WTC11 (cell line): ENCODE results near the gene KCNG4.

Experiments used
- CREB1 ChIP-seq: sonication (generic); formaldehyde crosslinking; IDR thresholded peaks from 2 replicates; pipeline ENCODE4 v1.8.0; 2023; ENCODE audit warnings: mild to moderate bottlenecking, missing genetic modification reagents
- GABPB1 ChIP-seq: sonication (generic); formaldehyde crosslinking; IDR thresholded peaks from 2 replicates; pipeline ENCODE4 v1.8.1; 2023; ENCODE audit warnings: mild to moderate bottlenecking, missing genetic modification reagents
- HMGA2 ChIP-seq: fragments of 250-450 bp; sonication (Bioruptor Pico); IDR thresholded peaks from 2 replicates; pipeline ENCODE4 v1.4.0; 2021; ENCODE audit warnings: mild to moderate bottlenecking, moderate library complexity
- JUN ChIP-seq: sonication (generic); formaldehyde crosslinking; IDR thresholded peaks from 2 replicates; pipeline ENCODE4 v1.8.0; 2023; ENCODE audit warnings: mild to moderate bottlenecking, missing genetic modification reagents
- NFE2L1 ChIP-seq: sonication (generic); formaldehyde crosslinking; IDR thresholded peaks from 2 replicates; pipeline ENCODE4 v1.8.1; 2023; ENCODE audit warnings: missing genetic modification reagents
- NR3C1 ChIP-seq: sonication (generic); formaldehyde crosslinking; conservative IDR thresholded peaks from 2 replicates; pipeline ENCODE4 v1.8.1; 2023; ENCODE audit warnings: low read depth, mild to moderate bottlenecking, missing genetic modification reagents
- SMAD3 ChIP-seq: sonication (generic); formaldehyde crosslinking; IDR thresholded peaks from 2 replicates; pipeline ENCODE4 v1.8.0; 2022; ENCODE audit warnings: missing genetic modification reagents, mild to moderate bottlenecking, borderline replicate concordance
- ZBTB21 ChIP-seq: sonication (generic); formaldehyde crosslinking; IDR thresholded peaks from 2 replicates; pipeline ENCODE4 v1.8.1; 2023; ENCODE audit warnings: mild to moderate bottlenecking, missing genetic modification reagents, borderline replicate concordance
- ZNF138 ChIP-seq: sonication (generic); formaldehyde crosslinking; conservative IDR thresholded peaks from 2 replicates; pipeline ENCODE4 v1.8.1; 2022; ENCODE audit warnings: mild to moderate bottlenecking, moderate library complexity, missing genetic modification reagents
- ZNF219 ChIP-seq: sonication (generic); formaldehyde crosslinking; IDR thresholded peaks from 2 replicates; pipeline ENCODE4 v1.8.0; 2023; ENCODE audit warnings: missing genetic modification reagents, mild to moderate bottlenecking, borderline replicate concordance
- ZNF423 ChIP-seq: fragments of 250-450 bp; sonication (Bioruptor Pico); IDR thresholded peaks from 2 replicates; pipeline ENCODE4 v2.1.2; 2022; ENCODE audit warnings: mild to moderate bottlenecking, moderate library complexity
- TF ChIP-seq, protein P1 (sequence below): fragments of 200-600 bp; IDR thresholded peaks from 2 replicates; pipeline ENCODE4 v1.8.0; 2022; ENCODE audit warnings: antibody characterized with exemption
- TF ChIP-seq, protein P2 (sequence below): sonication (generic); formaldehyde crosslinking; IDR thresholded peaks from 2 replicates; pipeline ENCODE4 v1.8.1; 2022; ENCODE audit warnings: mild to moderate bottlenecking, missing genetic modification reagents, moderate library complexity, borderline replicate concordance

DNA sequence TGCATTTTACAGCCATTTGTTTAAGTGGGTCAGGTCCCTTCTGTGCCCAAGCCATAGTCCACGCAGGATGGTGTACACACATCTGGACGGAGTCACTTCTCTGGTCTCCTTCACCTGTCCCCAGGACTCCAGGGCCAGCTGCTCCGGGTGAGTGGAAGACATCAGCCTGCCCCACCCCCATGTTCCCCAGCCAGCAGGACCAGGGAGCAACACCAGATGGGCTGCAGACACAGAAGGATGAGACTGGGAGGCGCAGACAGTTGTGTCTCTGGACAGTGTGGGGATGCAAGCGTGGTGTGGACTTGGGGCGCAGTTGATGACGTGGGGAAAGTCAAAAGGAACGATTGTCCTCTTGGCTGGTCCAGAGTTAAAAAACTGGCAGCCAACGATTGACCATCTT, 30.3 kb upstream of the KCNG4 start:
- TF ChIP-seq, protein P1, sequence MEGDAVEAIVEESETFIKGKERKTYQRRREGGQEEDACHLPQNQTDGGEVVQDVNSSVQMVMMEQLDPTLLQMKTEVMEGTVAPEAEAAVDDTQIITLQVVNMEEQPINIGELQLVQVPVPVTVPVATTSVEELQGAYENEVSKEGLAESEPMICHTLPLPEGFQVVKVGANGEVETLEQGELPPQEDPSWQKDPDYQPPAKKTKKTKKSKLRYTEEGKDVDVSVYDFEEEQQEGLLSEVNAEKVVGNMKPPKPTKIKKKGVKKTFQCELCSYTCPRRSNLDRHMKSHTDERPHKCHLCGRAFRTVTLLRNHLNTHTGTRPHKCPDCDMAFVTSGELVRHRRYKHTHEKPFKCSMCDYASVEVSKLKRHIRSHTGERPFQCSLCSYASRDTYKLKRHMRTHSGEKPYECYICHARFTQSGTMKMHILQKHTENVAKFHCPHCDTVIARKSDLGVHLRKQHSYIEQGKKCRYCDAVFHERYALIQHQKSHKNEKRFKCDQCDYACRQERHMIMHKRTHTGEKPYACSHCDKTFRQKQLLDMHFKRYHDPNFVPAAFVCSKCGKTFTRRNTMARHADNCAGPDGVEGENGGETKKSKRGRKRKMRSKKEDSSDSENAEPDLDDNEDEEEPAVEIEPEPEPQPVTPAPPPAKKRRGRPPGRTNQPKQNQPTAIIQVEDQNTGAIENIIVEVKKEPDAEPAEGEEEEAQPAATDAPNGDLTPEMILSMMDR: no peak
- TF ChIP-seq NFE2L1 (no peak), ZBTB21 (CRISPR knock-in tag) (no peak), GABPB1 (CRISPR knock-in tag) (no peak), JUN (CRISPR knock-in tag) (no peak), ZNF138 (no peak), ZNF219 (CRISPR knock-in tag) (no peak), NR3C1 (CRISPR knock-in tag) (no peak), SMAD3 (CRISPR knock-in tag) (no peak), ZNF423 (CRISPR knock-in tag) (no peak), CREB1 (CRISPR knock-in tag) (no peak), HMGA2 (CRISPR knock-in tag) (no peak)
- TF ChIP-seq, protein P2, sequence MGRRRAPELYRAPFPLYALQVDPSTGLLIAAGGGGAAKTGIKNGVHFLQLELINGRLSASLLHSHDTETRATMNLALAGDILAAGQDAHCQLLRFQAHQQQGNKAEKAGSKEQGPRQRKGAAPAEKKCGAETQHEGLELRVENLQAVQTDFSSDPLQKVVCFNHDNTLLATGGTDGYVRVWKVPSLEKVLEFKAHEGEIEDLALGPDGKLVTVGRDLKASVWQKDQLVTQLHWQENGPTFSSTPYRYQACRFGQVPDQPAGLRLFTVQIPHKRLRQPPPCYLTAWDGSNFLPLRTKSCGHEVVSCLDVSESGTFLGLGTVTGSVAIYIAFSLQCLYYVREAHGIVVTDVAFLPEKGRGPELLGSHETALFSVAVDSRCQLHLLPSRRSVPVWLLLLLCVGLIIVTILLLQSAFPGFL (CRISPR knock-in tag): no peak
